IPS-15b (cell line): ENCODE measurements around the gene VPS35.
"Not testable (repeated sequence)": the region's sequence is repeated elsewhere in the genome, so short reads cannot be mapped to it uniquely, and the experiment has no call there.

Experiments
- H3K27me3 ChIP-seq: one replicate; pipeline ENCODE4 v1.6.1; 2013; ENCODE audit warnings: low read length; ENCODE audit not compliant: control insufficient read depth, insufficient read depth
- H3K36me3 ChIP-seq: one replicate; pipeline ENCODE4 v1.6.1; 2013; ENCODE audit warnings: low read length; ENCODE audit not compliant: control insufficient read depth, insufficient read depth
- H3K4me1 ChIP-seq: one replicate; pipeline ENCODE4 v1.6.1; 2013; ENCODE audit warnings: mild to moderate bottlenecking, low read length; ENCODE audit not compliant: control insufficient read depth, insufficient read depth
- H3K4me3 ChIP-seq: one replicate; pipeline ENCODE4 v1.5.1; 2013; ENCODE audit warnings: low read depth, low read length
- H3K9ac ChIP-seq: one replicate; pipeline ENCODE4 v1.6.1; 2013; ENCODE audit warnings: low read depth, mild to moderate bottlenecking, low read length
- H3K9me3 ChIP-seq: one replicate; pipeline ENCODE4 v1.6.1; 2013; ENCODE audit warnings: mild to moderate bottlenecking, low read length; ENCODE audit not compliant: control insufficient read depth, insufficient read depth

Gene VPS35

DNA sequence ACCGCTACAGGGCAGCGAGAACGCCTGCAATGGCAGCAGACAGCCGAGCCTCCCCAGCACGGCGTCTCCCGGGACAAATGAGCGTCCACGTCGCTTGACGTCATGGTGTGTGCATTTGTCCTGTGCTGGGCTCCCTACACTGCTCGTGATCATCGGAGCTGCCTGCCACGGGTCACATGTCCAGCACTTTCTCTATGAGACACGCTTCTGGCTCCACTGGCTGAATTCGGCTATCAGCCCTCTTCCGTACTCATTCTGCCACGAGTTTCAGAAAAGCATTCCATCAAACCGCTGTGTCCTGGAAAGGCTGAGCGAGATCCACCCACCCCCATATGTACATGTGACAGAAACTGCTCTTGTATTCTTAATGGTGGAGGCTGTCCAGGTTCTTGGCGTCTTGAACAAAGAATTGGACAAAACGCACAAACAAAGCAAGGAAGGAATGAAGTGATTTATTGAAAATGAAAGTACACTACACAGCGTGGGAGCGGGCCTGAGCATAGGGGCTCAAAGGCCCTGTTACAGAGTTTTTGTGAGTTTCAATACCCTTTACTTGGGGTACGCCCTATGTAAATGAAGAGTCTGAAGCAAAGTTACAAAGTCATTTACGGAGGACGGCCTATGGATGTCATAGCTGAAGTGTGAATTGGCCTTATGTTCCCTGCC is 39.3 kb downstream of the VPS35 start:
- no peaks in the 10 kb centered on the region for H3K27me3 ChIP-seq
- no peak overlapping the region for H3K9ac ChIP-seq
- no peaks in the 10 kb centered on the region for H3K9me3 ChIP-seq
- no peaks in the 10 kb centered on the region for H3K4me1 ChIP-seq
- no peaks in the 10 kb centered on the region for H3K36me3 ChIP-seq
- no peak overlapping the region for H3K4me3 ChIP-seq

GRCh38 chr16:46648656-46649055 is 40.3 kb downstream of the VPS35 start:
- Histone ChIP-seq H3K36me3 (no peaks in the 10 kb centered on the region), H3K4me3 (no peak overlapping the region), H3K27me3 (no peaks in the 10 kb centered on the region), H3K9me3 (no peaks in the 10 kb centered on the region), H3K9ac (no peak overlapping the region), H3K4me1 (no peaks in the 10 kb centered on the region)

GRCh38 chr16:46638947-46639925 is 49.7 kb downstream of the VPS35 start:
- Histone ChIP-seq H3K27me3 (peaks cover 2% of the 10 kb centered on the region), H3K36me3 (no peaks in the 10 kb centered on the region), H3K4me1 (no peaks in the 10 kb centered on the region)

DNA sequence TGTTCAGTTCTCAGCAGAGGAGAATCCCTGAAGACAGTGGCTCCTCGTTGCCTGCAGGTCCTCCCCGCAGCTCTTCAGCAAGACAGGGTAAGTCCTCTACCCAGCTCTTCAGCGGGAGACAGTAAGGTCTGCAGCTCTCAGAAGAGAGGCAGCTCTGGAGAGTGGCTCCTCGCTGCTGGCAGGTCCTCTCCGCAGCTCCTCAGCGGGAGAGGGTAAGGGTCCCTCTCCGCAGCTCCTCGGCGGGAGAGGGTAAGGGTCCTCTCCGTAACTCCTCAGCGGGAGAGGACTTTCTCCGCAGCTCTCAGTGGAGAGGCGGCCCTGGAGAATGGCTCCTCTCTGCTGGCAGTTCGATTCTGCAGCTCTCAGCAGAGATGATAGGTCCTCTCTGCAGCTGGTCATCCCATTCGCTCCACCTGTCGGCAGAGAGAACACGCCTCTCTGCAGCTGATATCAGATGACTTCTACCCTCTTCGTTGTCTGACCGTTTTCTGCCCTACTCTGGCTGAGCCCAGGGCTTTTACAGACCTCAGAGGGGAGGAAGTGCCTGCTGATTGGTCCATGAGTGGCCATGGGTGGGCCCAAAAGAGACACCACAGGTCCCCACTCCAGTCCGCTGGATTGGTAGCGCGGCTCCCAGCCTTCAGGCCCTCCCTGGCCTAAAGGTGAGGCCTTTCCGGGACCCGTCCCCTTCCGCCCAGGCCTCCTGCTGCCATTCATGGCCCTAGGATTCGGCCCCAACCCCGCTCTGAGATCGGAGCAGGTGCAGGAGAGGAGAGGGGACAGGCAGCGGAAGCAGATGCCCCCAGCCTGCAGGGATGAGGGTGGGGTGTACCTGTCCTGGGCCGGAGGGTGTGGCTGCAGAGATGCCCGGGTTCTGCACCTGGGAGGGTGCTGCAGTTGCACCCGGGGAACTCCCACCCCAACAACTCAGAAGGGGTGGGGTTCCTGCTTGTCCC is 55.9 kb downstream of the VPS35 start:
- H3K36me3 ChIP-seq = no peaks in the 10 kb centered on the region
- peaks cover 5% of the 10 kb centered on the region for H3K4me1 ChIP-seq
- H3K9ac ChIP-seq = peak overlapping the region; percentile 62
- peak overlapping the region; percentile 75 for H3K4me3 ChIP-seq
- H3K9me3 ChIP-seq = no peaks in the 10 kb centered on the region
- H3K27me3 ChIP-seq = peaks cover 8% of the 10 kb centered on the region

More at GRCh38 chr16:46638947-46639925, 49.7 kb downstream of the VPS35 start:
- Histone ChIP-seq H3K4me3 (no peak overlapping the region), H3K9me3 (no peaks in the 10 kb centered on the region), H3K9ac (no peak overlapping the region)

DNA sequence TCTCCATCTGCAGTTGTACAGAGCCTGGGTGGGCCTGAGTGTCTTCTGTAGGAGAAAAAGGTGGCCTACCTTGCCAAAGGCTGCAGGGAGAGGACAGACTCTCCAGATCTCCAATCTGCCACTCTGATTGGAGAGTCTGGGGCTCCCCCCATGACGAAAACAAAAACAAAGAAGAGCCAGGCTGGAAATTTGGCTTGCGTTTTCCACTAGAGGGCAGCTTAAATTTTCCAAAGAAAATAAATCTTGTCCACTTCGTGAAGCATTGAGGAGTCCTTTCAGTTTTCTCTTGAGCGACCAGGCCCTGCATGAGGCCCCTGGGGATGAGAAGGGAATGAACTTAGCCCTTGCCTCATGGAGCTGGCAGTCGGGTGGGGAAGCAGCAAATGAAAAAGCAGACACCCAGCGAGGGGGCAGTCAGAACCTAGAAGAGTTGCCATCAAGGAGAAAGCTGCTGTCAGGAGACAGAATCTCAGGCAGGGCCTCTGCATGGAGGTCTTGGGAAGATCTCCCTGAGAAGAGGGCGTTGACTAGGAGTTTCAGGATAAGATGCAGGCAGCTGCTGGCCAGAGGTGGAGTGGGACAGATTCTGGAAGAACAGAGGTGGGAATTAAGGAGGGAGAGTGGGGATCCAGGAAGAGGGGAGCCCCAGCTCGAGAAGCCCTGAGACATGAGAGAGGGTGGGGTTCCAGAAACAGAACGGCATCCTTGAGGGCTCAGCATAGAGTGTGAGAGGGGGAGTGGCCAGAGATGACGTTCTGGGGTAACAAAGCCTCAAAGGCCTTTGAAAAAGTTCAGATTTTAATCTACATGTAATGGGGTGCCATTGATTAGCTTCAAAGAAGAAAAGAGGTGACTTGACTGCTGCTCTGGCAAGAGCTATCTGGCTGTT is 59.4 kb downstream of the VPS35 start:
- H3K36me3 ChIP-seq = no peaks in the 10 kb centered on the region
- no peak overlapping the region for H3K4me3 ChIP-seq
- H3K4me1 ChIP-seq = peaks cover 5% of the 10 kb centered on the region
- H3K27me3 ChIP-seq = peaks cover 6% of the 10 kb centered on the region
- no peaks in the 10 kb centered on the region for H3K9me3 ChIP-seq
- peak overlapping the region; percentile 42 for H3K9ac ChIP-seq

- Histone ChIP-seq H3K4me1 (peaks cover 5% of the 10 kb centered on the region), H3K4me3 (no peak overlapping the region)
These were observed 61.2 kb downstream of the VPS35 start for GRCh38 chr16:46627746-46628145.

DNA sequence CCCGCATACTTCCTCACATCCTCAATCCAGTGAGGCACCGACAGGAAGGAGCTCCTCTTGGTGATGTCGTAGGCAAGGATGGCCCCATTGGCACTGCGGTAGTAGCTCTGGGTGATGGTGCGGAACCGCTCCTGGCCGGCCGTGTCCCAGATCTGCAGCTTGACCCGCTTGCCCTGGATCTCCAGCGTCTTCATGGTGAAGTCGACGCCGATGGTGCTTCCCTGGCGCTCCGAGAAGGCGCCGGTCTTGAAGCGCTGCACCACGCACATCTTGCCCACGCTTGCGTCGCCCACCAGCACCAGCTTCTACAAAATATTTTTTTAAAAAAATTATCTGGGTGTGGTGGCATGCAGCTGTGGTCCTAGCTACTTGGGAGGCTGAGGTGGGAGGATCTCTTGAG is 62.3 kb downstream of the VPS35 start:
- H3K9ac ChIP-seq, H3K27me3 ChIP-seq, H3K36me3 ChIP-seq, H3K4me3 ChIP-seq, H3K4me1 ChIP-seq, H3K9me3 ChIP-seq: not testable (repeated sequence)

More at GRCh38 chr16:46627746-46628145, 61.2 kb downstream of the VPS35 start:
- Histone ChIP-seq H3K9me3 (no peaks in the 10 kb centered on the region), H3K27me3 (peaks cover 6% of the 10 kb centered on the region), H3K36me3 (no peaks in the 10 kb centered on the region), H3K9ac (no peak overlapping the region)

DNA sequence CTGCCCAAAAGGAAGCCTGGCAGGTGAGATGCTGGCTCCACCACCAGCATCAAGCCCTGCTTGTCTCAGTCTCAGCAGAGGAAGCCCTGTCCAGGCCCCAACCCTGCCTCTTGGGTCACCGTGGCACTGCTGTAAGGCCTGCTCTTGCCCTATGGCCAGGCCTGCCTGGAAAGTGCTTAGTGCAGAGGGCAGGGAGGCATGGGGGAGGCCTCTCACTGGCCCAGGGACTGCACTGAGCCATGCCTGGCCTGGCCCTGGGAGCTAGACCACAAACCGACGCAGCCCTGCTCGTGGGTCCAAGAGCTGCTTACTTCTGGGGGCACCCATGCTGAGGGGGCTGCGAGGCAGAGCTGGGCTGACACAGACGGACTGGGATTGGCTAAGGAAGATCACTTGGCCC is 64.1 kb downstream of the VPS35 start:
- not testable (repeated sequence) for H3K9ac ChIP-seq, H3K4me3 ChIP-seq, H3K27me3 ChIP-seq, H3K4me1 ChIP-seq, H3K36me3 ChIP-seq, H3K9me3 ChIP-seq

DNA sequence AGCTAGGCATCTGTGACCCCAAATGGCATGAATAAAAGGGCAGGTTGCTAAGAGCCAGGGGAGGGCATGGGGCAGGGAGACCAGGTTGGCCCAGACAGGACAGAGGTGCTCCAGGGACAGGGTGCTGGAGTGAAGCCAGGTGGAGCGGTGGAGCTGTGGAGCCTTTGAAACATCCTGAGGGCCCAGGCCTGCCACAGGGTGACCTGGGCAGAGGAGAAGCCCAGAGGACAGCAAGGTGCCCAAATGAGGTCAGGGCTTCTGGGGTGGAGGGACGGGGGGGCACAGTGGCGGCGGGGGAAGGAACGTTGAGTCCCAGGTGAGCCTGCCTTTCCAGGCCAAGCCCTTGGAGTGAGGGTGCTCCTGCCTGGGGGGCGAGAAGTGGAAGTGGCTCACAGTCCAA is 65.3 kb downstream of the VPS35 start:
- not testable (repeated sequence) for H3K27me3 ChIP-seq, H3K4me3 ChIP-seq, H3K9me3 ChIP-seq, H3K9ac ChIP-seq, H3K4me1 ChIP-seq, H3K36me3 ChIP-seq

DNA sequence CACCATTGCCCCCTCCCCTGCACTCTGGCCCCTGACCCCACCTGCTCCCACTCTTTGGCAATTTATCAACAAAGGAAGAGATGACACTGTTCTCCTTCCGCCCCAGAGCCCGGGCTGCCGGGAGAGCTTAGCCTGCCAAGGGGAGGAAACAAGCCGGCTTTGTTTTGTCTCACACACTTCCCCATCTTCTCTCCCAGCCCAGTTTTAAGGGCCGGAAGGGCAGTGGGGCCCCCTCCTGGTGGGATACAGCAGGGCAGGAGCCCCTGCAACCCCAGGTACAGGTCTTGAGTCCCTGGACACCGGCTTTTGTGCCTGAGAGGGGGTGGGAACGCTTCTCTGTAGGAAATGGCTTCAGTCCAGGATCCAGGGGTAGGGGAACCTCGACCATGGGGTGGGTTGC is 65.7 kb downstream of the VPS35 start:
- H3K9ac ChIP-seq, H3K36me3 ChIP-seq, H3K27me3 ChIP-seq, H3K9me3 ChIP-seq, H3K4me3 ChIP-seq, H3K4me1 ChIP-seq: not testable (repeated sequence)
